WERI-Rb-1 (cell line): ENCODE data around the gene TRPV4.
A peak's percentile ranks its signal among the peaks of the same experiment; 100 is the strongest.

Experiments used
- DNase-seq: peaks from one replicate; pipeline ENCODE4 v3.0.0-alpha.2; 2020
- H3K27ac ChIP-seq: fragments of 250-450 bp; sonication (Bioruptor Pico); 2 replicates; pipeline ENCODE4 v1.5.1; 2020; ENCODE audit warnings: mild to moderate bottlenecking, moderate library complexity
- H3K27me3 ChIP-seq: fragments of 250-450 bp; sonication (Bioruptor Pico); 2 replicates; pipeline ENCODE4 v1.5.1; 2021; ENCODE audit warnings: mild to moderate bottlenecking, low read depth, moderate library complexity; ENCODE audit not compliant: insufficient read depth, severe bottlenecking
- H3K36me3 ChIP-seq: fragments of 250-450 bp; sonication (Bioruptor Pico); 2 replicates; pipeline ENCODE4 v1.5.1; 2020; ENCODE audit warnings: mild to moderate bottlenecking, moderate library complexity
- H3K4me3 ChIP-seq: 2 replicates; pipeline ENCODE4 v1.5.1; 2011; ENCODE audit warnings: low read depth, mild to moderate bottlenecking, control low read depth, low read length
- H3K9me3 ChIP-seq: fragments of 250-450 bp; sonication (Bioruptor Pico); 2 replicates; pipeline ENCODE4 v1.5.1; 2021; ENCODE audit warnings: mild to moderate bottlenecking, moderate library complexity; ENCODE audit not compliant: severe bottlenecking
- TF ChIP-seq, protein P1 (sequence below): IDR thresholded peaks from 2 replicates; pipeline ENCODE4 v1.5.1; 2011; ENCODE audit warnings: low read depth, mild to moderate bottlenecking, control low read depth, inconsistent platforms, low read length

Gene TRPV4

DNA sequence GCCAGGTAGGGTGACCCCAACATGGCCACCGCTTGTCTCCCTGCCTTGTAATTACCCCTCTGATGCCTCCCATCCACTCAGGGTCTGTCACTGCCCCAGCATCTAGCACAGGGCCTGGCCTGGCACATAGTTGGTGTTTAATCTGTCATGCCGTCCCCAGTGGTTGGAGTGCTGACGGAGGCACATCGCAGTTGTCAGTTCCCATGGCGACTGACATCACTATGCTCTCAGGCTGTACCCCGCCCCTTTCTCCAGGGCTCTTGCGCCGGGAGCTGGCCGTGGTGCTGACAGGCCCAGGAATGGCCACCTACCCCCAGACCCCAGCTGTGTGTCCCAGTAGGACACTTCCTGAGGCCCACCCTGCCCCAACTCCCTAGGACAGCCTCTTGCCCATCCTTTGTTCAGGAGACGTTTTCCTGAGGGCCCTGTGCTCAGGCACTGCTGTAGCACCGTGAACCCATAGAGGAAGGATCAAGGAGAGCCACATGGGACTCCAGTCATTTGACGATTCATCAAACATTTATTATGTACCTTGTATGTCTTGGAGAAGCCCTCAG is 96.6 kb downstream of the TRPV4 start:
- Histone ChIP-seq H3K4me3 (no peak overlapping the region), H3K36me3 (peaks cover 47% of the 10 kb centered on the region), H3K27ac (peak overlapping the region; percentile 78), H3K27me3 (no peaks in the 10 kb centered on the region), H3K9me3 (no peaks in the 10 kb centered on the region)
- TF ChIP-seq, protein P1, sequence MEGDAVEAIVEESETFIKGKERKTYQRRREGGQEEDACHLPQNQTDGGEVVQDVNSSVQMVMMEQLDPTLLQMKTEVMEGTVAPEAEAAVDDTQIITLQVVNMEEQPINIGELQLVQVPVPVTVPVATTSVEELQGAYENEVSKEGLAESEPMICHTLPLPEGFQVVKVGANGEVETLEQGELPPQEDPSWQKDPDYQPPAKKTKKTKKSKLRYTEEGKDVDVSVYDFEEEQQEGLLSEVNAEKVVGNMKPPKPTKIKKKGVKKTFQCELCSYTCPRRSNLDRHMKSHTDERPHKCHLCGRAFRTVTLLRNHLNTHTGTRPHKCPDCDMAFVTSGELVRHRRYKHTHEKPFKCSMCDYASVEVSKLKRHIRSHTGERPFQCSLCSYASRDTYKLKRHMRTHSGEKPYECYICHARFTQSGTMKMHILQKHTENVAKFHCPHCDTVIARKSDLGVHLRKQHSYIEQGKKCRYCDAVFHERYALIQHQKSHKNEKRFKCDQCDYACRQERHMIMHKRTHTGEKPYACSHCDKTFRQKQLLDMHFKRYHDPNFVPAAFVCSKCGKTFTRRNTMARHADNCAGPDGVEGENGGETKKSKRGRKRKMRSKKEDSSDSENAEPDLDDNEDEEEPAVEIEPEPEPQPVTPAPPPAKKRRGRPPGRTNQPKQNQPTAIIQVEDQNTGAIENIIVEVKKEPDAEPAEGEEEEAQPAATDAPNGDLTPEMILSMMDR: no peak
- DNase-seq: peak; percentile 26

DNA sequence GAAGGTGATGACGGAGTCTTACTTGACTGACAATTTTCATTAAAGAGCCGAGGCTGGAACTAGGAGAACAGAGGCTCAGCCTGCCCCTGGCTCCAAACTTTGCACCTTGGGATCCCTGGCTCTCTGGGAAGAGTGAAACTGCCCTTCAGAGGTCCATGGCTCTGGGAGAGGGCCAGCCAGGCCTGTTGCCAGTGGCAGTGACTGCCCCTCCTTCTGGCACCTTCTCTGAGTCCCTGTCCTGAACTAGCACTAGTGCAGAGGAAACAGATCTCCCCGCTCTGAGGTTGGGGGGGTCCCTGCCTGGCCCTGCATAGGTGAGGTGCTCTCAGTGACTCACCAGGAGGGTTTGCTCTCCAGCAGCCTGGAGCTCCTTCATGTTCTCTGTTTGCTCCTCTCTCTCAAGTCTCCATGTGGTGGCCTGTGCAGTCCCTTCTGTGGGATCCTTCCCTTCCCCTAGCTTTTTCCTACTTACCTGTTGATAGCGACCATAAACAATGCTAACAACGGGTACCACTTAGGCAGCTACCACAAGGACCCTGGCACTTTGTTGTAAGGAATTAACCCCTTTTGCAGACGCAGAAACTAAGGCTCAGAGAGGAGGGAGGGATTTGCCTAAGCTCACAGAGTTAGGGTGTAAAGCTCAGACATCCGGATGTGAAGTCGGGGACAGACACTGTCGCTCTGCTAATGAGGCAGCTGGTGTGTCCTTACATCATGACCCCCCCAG is 97.2 kb downstream of the TRPV4 start:
- DNase-seq: peak; percentile 9
- TF ChIP-seq, protein P1: no peak
- Histone ChIP-seq H3K36me3 (peaks cover 47% of the 10 kb centered on the region), H3K27me3 (no peaks in the 10 kb centered on the region), H3K9me3 (no peaks in the 10 kb centered on the region), H3K27ac (peak overlapping the region; percentile 78), H3K4me3 (no peak overlapping the region)

DNA sequence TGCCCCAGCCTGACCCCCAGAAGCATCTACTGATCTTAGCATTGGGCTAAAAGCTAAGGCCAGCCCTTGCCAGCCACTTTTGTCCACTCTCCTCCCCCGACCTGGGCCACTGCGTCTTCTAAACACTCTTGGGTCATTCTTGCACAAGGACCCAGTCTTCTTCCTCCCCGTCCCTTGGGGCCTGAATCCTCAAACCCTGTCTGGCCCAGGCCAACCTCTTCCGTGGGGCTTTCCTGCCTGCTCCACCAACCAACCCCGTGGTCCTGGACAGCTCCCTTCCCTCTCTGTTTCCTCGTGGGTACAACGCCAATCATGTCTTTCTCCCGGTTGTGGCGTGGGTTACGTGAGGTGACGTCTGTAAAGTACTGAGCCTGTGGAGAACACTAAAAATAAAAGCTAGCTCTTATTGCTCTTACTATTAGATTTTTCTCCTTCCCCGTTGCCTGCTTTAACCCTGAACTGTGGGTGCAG is 98.1 kb downstream of the TRPV4 start:
- H3K9me3 ChIP-seq: no peaks in the 10 kb centered on the region
- DNase-seq: peak; percentile 5
- TF ChIP-seq, protein P1: no peak
- H3K27ac ChIP-seq: peak overlapping the region; percentile 78
- H3K4me3 ChIP-seq: no peak overlapping the region
- H3K36me3 ChIP-seq: peaks cover 51% of the 10 kb centered on the region
- no peaks in the 10 kb centered on the region for H3K27me3 ChIP-seq

DNA sequence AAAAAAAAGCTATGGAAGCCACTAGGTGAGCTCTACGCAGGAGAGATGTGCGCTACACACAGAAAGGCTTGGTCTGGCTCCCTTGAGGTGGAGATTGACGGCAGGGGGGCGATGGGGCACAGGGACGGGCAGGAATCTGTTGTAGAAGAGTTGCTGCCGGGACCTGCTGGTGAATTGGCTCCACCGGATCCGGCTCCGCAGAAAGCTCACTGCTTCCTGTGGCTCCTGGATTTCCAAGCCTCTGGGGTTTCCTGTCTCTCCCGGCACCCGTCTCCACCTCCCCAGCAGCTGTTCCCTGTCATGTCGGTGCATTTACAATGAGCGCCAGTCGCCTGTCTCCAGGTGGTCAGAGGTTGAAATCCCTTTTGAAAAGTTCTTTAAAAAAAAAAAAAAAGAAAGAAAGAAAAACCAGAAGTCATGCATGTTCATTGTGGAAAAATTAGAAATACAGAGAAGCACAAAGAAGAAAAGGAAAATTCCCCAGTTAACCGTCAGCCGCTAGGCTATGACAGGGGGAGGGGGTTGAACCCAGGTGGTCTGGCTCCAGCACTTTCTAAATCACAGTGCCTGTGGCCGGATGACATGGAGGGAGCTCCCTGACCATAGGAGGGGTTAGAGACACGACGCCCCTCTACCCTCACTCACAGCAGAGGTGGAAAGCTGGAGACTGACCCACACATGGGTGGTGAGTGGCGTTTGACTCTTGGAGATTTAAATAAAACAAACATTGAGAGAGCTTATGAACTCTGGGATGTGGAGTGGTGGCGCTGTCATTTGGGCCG is 98.8 kb downstream of the TRPV4 start:
- peak; percentile 79 for DNase-seq
- Histone ChIP-seq H3K9me3 (no peaks in the 10 kb centered on the region), H3K27ac (peak overlapping the region; percentile 78), H3K36me3 (peaks cover 52% of the 10 kb centered on the region), H3K4me3 (no peak overlapping the region; the same call in 1 of the 2 replicates), H3K27me3 (no peaks in the 10 kb centered on the region)
- TF ChIP-seq, protein P1: no peak
